Progenitor cell of endocrine pancreas (in vitro differentiated cells): ENCODE results near the gene GON4L. TPM values are rescaled to one million over a fixed set of nuclear protein-coding genes. Genes with fewer than 3 reads are reported as not detected.
"Not testable (repeated sequence)": the region's sequence is repeated elsewhere in the genome, so short reads cannot be mapped to it uniquely, and the experiment has no call there.

Experiments
- DNase-seq: peaks from one replicate; pipeline ENCODE4 v3.0.0; 2021; ENCODE audit warnings: low spot score; ENCODE audit not compliant: unreplicated experiment
- H3K27ac Mint-ChIP-seq: 2 replicates; pipeline ENCODE4 v1.8.0; 2021; ENCODE audit warnings: mild to moderate bottlenecking, moderate library complexity, mixed read lengths
- H3K27me3 Mint-ChIP-seq: 2 replicates; pipeline ENCODE4 v1.8.0; 2021; ENCODE audit warnings: mixed read lengths
- H3K36me3 Mint-ChIP-seq: 2 replicates; pipeline ENCODE4 v1.8.0; 2022; ENCODE audit warnings: mixed read lengths; ENCODE audit not compliant: insufficient read depth
- H3K4me1 Mint-ChIP-seq: 2 replicates; pipeline ENCODE4 v1.8.0; 2021; ENCODE audit warnings: low read depth, mixed read lengths
- H3K4me3 Mint-ChIP-seq: 2 replicates; pipeline ENCODE4 v1.8.0; 2021; ENCODE audit warnings: low read depth, mild to moderate bottlenecking, moderate library complexity, mixed read lengths
- H3K9me3 Mint-ChIP-seq: 2 replicates; pipeline ENCODE4 v1.8.0; 2021; ENCODE audit warnings: low read depth, mixed read lengths
- total RNA-seq: library from RNA; stranded (reverse); gene quantifications from 2 replicates; pipeline ENCODE4 v1.2.1, GENCODE V29; 2021
- TF ChIP-seq, protein P1 (sequence below): fragments of 200-600 bp; sonication (generic); IDR thresholded peaks from one replicate; pipeline ENCODE4 v1.5.0; 2021; ENCODE audit warnings: antibody characterized with exemption, mild to moderate bottlenecking; ENCODE audit not compliant: unreplicated experiment

The GON4L gene
- total RNA-seq, 1 donor from 2014 or later = 69.4 TPM

GRCh38 chr1:155898888-155899287 is 41.9 kb upstream of the GON4L start:
- H3K4me3 Mint-ChIP-seq = no peak overlapping the region
- H3K27ac Mint-ChIP-seq = no peak overlapping the region
- no peak for DNase-seq
- no peaks in the 10 kb centered on the region for H3K4me1 Mint-ChIP-seq
- H3K27me3 Mint-ChIP-seq = no peaks in the 10 kb centered on the region
- TF ChIP-seq, protein P1, sequence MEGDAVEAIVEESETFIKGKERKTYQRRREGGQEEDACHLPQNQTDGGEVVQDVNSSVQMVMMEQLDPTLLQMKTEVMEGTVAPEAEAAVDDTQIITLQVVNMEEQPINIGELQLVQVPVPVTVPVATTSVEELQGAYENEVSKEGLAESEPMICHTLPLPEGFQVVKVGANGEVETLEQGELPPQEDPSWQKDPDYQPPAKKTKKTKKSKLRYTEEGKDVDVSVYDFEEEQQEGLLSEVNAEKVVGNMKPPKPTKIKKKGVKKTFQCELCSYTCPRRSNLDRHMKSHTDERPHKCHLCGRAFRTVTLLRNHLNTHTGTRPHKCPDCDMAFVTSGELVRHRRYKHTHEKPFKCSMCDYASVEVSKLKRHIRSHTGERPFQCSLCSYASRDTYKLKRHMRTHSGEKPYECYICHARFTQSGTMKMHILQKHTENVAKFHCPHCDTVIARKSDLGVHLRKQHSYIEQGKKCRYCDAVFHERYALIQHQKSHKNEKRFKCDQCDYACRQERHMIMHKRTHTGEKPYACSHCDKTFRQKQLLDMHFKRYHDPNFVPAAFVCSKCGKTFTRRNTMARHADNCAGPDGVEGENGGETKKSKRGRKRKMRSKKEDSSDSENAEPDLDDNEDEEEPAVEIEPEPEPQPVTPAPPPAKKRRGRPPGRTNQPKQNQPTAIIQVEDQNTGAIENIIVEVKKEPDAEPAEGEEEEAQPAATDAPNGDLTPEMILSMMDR = no peak
- no peaks in the 10 kb centered on the region for H3K9me3 Mint-ChIP-seq
- peaks cover 23% of the 10 kb centered on the region for H3K36me3 Mint-ChIP-seq

- Mint-ChIP-seq H3K4me1 (no peaks in the 10 kb centered on the region), H3K36me3 (peaks cover 22% of the 10 kb centered on the region), H3K27ac (no peak overlapping the region), H3K27me3 (no peaks in the 10 kb centered on the region), H3K9me3 (no peaks in the 10 kb centered on the region), H3K4me3 (no peak overlapping the region)
- TF ChIP-seq, protein P1 = no peak
- no peak for DNase-seq
Measured at GRCh38 chr1:155897746-155898145, 40.7 kb upstream of the GON4L start.

DNA sequence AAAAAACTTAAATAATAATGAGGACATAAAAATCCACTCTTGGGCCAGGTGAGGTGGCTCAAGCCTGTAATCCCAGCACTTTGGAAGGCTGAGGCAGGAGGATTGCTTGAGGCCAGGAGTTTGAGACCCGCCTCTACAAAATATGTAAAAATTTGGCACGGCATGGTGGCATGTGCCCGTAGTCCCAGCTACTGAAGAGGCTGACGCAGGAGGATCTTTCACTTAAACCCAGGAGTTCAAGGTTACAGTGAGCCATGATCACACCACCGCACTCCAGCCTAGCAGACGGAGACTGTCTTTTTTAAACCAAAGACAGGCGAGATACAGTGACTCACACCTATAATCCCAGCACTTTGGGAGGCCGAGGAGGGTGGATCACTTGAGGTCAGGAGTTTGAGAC is 39.5 kb upstream of the GON4L start:
- not testable (repeated sequence) for H3K27ac Mint-ChIP-seq, H3K4me1 Mint-ChIP-seq, H3K4me3 Mint-ChIP-seq

DNA sequence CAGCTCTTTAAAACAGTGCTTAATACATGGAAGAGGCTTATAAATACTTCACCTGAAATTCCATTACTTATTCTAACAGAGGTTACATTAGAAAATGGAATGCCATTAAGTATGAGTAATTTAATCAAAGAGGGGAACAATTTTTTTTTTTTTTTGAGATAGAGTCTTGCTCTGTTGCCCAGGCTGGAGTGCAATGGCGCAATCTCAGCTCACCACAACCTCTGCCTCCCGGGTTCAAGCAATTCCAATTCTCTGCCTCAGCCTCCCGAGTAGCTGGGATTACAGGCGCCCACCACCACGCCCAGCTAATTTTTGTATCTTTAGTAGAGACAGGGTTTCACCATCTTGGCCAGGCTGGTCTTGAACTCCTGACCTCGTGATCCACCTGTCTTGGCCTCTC is 38.6 kb upstream of the GON4L start:
- H3K4me3 Mint-ChIP-seq, H3K27ac Mint-ChIP-seq: not testable (repeated sequence)

More for the DNA sequence above, 39.5 kb upstream of the GON4L start:
- H3K27me3 Mint-ChIP-seq, DNase-seq, H3K9me3 Mint-ChIP-seq: not testable (repeated sequence)
- peaks cover 20% of the 10 kb centered on the region for H3K36me3 Mint-ChIP-seq

DNA sequence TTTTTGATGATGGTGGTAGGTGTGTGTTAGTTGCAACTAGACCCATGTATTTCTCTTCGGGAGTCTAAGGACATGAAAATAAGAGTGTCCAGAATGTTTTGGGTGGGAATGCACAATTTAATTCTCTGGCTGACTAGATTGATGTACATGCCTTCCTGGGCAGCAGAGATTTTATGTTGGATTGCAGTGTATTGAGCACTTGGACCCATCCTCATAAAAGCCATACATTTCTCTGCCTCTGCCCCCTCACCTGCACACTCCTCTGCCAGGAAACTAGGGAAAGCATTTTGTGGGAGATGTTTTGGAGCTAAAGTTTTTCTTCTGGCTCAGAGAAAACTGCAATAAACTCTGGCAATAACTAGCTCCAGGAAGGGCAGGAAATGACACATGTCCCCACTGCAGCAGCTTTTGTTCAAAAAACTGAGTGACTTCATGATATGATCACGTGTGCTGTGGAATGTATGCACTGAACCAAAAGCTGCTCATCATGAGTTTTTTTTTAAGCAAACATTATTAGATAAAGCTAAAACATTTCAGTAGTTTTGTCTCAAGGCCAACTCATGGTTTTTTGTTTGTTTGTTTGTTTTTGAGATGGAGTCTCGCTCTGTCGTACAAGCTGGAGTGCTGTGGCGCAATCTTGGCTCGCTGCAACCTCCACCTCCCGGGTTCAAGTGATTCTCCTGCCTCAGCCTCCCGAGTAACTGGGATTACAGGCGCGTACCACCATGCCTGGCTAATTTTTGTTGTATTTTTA is 36.6 kb upstream of the GON4L start:
- no peaks in the 10 kb centered on the region for H3K9me3 Mint-ChIP-seq
- no peak for DNase-seq
- TF ChIP-seq, protein P1 = no peak
- peaks cover 2% of the 10 kb centered on the region for H3K27me3 Mint-ChIP-seq
- peaks cover 10% of the 10 kb centered on the region for H3K36me3 Mint-ChIP-seq
- H3K27ac Mint-ChIP-seq = no peak overlapping the region
- H3K4me3 Mint-ChIP-seq = no peak overlapping the region
- H3K4me1 Mint-ChIP-seq = no peaks in the 10 kb centered on the region

More for the DNA sequence above, 38.6 kb upstream of the GON4L start:
- not testable (repeated sequence) for H3K27me3 Mint-ChIP-seq, H3K4me1 Mint-ChIP-seq, H3K9me3 Mint-ChIP-seq, DNase-seq
- H3K36me3 Mint-ChIP-seq = peaks cover 19% of the 10 kb centered on the region

GRCh38 chr1:155892796-155893195 is 35.8 kb upstream of the GON4L start:
- Mint-ChIP-seq H3K4me3 (no peak overlapping the region), H3K36me3 (peaks cover 7% of the 10 kb centered on the region), H3K27ac (no peak overlapping the region), H3K9me3 (no peaks in the 10 kb centered on the region), H3K4me1 (no peaks in the 10 kb centered on the region), H3K27me3 (peaks cover 2% of the 10 kb centered on the region)
- no peak for DNase-seq
- TF ChIP-seq, protein P1 = no peak
